Activated naive CD4-positive, alpha-beta T cell treated with anti-CD3 and anti-CD28 coated beads, Interleukin-2, amount 50 U/mL, for 72 hours (primary cell): ENCODE data around the gene CCDC17. TPM values are rescaled to one million over a fixed set of nuclear protein-coding genes. Genes with fewer than 3 reads are reported as not detected.

ENCODE experiments used
- total RNA-seq, 2 donors: library from RNA; stranded (reverse); gene quantifications; one replicate each; pipeline ENCODE4 v1.2.3, GENCODE V29; 2022

CCDC17 gene
- total RNA-seq, 2 donors from 2014 or later = 2.6 to 3.6 TPM

Other genes with a start within 250 kb of the CCDC17 start
- gene TESK2, start 132.9 kb downstream of the CCDC17 start, total RNA-seq = 10 to 100 TPM in 1 of 2 donors, 1 to 10 TPM in 1; 4.5 to 12.9 TPM
- 1 to 10 TPM; 2.6 to 4.9 TPM for gene CCDC163, start 124.0 kb downstream of the CCDC17 start, total RNA-seq
- gene MMACHC, start 123.8 kb downstream of the CCDC17 start, total RNA-seq = 1 to 10 TPM; 2.0 to 6.4 TPM
- 100 to 1,000 TPM; 577 to 596 TPM for gene PRDX1, start 102.2 kb downstream of the CCDC17 start, total RNA-seq
- gene AKR1A1, start 73.2 kb downstream of the CCDC17 start, total RNA-seq = 100 to 1,000 TPM; 153 to 177 TPM
- gene NASP, start 40.0 kb downstream of the CCDC17 start, total RNA-seq = 100 to 1,000 TPM; 178 to 319 TPM
- gene GPBP1L1, start 62.5 kb upstream of the CCDC17 start, total RNA-seq = 100 to 1,000 TPM; 102 to 145 TPM
- 10 to 100 TPM; 26.2 to 38.9 TPM for gene TMEM69, start 64.1 kb upstream of the CCDC17 start, total RNA-seq
- gene IPP, start 126.6 kb upstream of the CCDC17 start, total RNA-seq = 10 to 100 TPM; 13.8 to 16.3 TPM
- 10 to 100 TPM; 22.3 to 39.6 TPM for gene MAST2, start 179.6 kb upstream of the CCDC17 start, total RNA-seq